CD4-positive, alpha-beta T cell treated with Interleukin-10 for 1 hour (primary cell): Measurements from ENCODE around the gene CRYBB2.
"Not testable (repeated sequence)": the region's sequence is repeated elsewhere in the genome, so short reads cannot be mapped to it uniquely, and the experiment has no call there.

Source experiments
- DNase-seq: peaks from one replicate; pipeline ENCODE4 v3.0.0-alpha.2; 2020

Gene CRYBB2

DNA sequence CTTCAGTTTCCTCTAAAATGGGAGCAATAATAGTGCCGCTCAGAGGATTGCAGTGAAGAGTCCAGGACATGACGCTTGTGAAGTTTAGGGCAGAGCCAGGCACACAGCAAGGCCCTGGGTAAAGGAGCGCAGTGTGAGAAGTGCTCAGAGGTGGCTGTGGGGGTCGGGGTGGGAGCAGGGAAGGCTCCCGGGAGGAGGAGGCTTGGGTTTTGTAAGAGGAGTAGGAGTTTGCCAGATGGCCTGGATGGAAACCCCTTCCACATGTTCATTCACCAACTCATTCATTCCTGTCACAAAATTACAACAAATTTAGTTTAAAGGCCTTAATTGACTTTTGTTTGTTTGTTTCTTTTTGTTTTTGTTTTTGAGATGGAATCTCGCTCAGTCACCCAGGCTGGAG lies 17.0 kb downstream of the CRYBB2 start:
- DNase-seq = no peak

DNA sequence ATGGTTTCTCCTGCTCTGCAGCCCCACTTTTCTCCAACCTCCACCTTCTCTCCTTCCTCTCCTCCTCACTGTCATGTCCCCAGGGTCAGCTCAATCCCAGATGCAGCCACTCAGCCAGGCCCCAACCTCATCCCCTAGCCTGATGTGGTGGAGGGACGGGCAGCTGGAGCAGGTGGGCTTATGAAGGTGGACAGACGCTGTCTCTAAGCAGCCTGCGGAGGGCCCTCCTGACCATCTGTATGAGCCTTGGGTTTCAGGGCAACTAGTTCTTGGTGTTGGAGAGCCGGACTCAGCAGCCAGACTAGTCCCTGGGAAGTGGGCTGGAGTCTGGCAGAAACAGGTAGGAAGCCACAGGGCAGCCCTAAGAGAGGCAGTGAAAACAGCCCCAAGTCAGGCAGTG lies 18.1 kb downstream of the CRYBB2 start:
- DNase-seq = no peak

GRCh38 chr22:25238058-25238457 lies 18.6 kb downstream of the CRYBB2 start:
- DNase-seq = not testable (repeated sequence)

DNA sequence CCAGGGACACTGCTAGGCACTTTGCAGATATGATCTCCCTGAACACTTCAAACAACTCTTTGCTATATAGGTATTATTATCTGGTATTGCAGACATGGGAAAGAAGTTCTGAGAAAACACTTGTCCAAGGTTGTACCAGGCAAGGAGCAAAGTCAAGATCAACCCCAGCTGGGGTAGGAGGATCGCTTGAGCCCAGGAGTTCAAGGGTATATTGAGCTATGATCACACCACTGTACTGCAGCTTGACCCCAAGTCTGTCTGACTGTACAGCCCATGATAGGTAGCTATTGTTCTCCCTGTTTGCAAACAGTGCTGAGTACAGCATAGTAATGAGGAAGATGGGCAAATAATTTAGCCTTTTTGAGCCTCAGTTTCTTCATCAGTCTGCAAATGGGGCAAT lies 35.7 kb downstream of the CRYBB2 start:
- DNase-seq = not testable (repeated sequence)

DNA sequence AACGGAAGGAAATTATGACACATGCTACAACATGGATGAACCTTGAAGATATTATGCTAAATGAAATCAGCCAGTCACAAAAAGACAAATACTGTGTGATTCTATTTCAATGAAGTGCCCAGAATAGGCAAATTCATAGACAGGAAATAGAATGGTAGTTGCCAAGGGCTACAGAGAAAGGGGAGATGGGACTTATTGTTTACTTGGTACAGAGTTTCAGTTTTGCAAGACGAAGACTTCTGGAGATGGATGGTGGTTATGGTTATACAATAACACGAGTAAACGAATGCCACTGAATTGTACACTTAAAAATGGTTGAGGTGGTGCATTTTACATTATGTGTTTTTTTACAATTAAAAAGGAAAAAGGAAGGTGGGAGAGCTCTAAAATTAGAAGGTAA lies 48.1 kb downstream of the CRYBB2 start:
- DNase-seq = not testable (repeated sequence)

GRCh38 chr22:25268902-25269301 lies 49.5 kb downstream of the CRYBB2 start:
- DNase-seq = not testable (repeated sequence)

- DNase-seq = not testable (repeated sequence)
Observed at GRCh38 chr22:25270061-25270460, 50.6 kb downstream of the CRYBB2 start.

- DNase-seq = not testable (repeated sequence)
Observed at GRCh38 chr22:25273231-25273630, 53.8 kb downstream of the CRYBB2 start.

DNA sequence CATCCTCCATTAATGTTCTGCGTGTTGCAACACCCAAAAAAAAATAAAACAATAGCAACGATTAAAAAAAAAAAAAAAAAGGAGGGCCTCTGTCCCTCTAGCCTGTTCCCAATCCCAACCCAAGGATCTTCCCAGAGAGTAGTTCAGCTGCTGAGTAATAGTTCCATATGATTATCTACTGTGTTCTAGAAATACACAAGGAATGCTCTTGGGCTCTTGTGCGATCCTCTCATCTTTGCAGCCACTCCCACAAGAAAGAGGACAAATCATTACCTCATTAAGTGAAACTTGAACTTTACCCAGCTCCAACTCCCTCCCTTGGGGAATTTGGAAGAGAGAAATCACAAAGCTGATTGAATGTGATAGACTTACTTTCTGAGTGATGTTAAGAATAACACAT lies 54.5 kb downstream of the CRYBB2 start:
- not testable (repeated sequence) for DNase-seq

GRCh38 chr22:25280118-25280517 lies 60.7 kb downstream of the CRYBB2 start:
- not testable (repeated sequence) for DNase-seq
